ENCODE results near the gene RMDN2. TPM values are rescaled to one million over a fixed set of nuclear protein-coding genes. Genes with fewer than 3 reads are reported as not detected.
A peak's percentile ranks its signal among the peaks of the same experiment; 100 is the strongest.
"Not testable (repeated sequence)": the region's sequence is repeated elsewhere in the genome, so short reads cannot be mapped to it uniquely, and the experiment has no call there.

The RMDN2 gene
- total and polyA plus RNA-seq, 9 of the 15 experiments (the other 6 are each of a cell fraction or from before 2014, with no cell fraction given) = 1.5 to 4.3 (median 2.3) TPM

DNA sequence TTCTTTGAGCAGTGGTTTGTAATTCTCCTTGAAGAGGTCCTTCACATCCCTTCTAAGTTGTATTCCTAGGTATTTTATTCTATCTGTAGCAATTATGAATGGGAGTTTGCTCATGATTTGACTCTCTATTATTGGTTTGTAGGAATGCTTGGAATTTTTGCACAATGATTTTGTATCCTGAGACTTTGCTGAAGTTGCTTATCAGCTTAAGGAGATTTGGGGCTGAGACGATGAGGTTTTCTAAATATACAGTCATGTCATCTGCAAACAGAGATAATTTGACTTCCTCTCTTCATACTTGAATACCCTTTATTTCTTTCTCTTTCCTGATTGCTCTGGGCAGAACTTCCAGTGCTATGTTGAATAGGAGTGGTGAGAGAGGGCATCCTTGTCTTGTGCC, 12.5 kb downstream of the RMDN2 start:
- H3K27ac ChIP-seq (ENCODE audit: extremely low read depth, low read depth, low read length); H4K20me1 ChIP-seq (replicated peaks; ENCODE audit: control insufficient read depth, insufficient read depth, low read length); BruUV-seq (replicated peaks); H3K4me3 ChIP-seq; H3K9me1 ChIP-seq (ENCODE audit: control insufficient read depth, insufficient read depth, low read length); H3K27me3 ChIP-seq (ENCODE audit: control insufficient read depth in 2 of 2, insufficient read depth in 2 of 2, low read length in 2 of 2); H2AFZ ChIP-seq (ENCODE audit: low read depth, low read length); H3K4me2 ChIP-seq (ENCODE audit: insufficient read depth, low read length); H3K9me3 ChIP-seq (replicated peaks; ENCODE audit: control insufficient read depth, insufficient read depth, low read depth, low read length); H3K4me1 ChIP-seq (replicated peaks in 1 of 2; ENCODE audit: control insufficient read depth in 2 of 2, insufficient read depth in 2 of 2, low read length in 2 of 2); H3K79me2 ChIP-seq (ENCODE audit: control insufficient read depth, insufficient read depth, low read length); in situ Hi-C loops (cut with MboI); H3K9ac ChIP-seq (ENCODE audit: insufficient read depth in 1 of 2, low read depth in 2 of 2, low read length in 2 of 2); DNase-seq (ENCODE audit: extremely low read depth in 1 of 4, low spot score in 3 of 4); FAIRE-seq; H3K36me3 ChIP-seq (ENCODE audit: control insufficient read depth, insufficient read depth, low read length); ATAC-seq; intact Hi-C loops (cut with micrococcal nuclease); CTCF ChIA-PET (ENCODE audit: low intra/inter-chr PET ratio): not testable (repeated sequence)
- POLR2A ChIA-PET = interaction anchor here (0.6 kb wide), 1 partner anchor 1013 kb away, joined by 3 read pairs; no protein-coding TSS in a partner anchor
- WGBS (ENCODE audit: insufficient coverage, low coverage, missing lambda C conversion rate) = 0% methylated on average over 1 of the region's 1 CpG
- TF ChIP-seq MEIS2 (IDR thresholded peaks at IDR 0.05; ENCODE audit: partially characterized antibody) = peak; percentile 39
- TF ChIP-seq CBFA2T3 (IDR thresholded peaks at IDR 0.05) = peak; percentile 38; the same call in 1 of the 2 replicates
- 0 out of 2 replicates have a peak, but pooled peaks have one; percentile 9 for TF ChIP-seq CBFA2T2 (conservative IDR thresholded peaks at IDR 0.05)
- peak; percentile 68 for TF ChIP-seq ARID1B (IDR thresholded peaks at IDR 0.05)
- peak; percentile 46; the same call in 1 of the 2 replicates for TF ChIP-seq TAL1 (IDR thresholded peaks at IDR 0.05)
- 0 out of 2 replicates have a peak, but pooled peaks have one; percentile 28 for TF ChIP-seq FOSL1 (tag; conservative IDR thresholded peaks at IDR 0.05)
- TF ChIP-seq SMARCE1 (IDR thresholded peaks at IDR 0.05) = peak; percentile 34; the same call in 1 of the 2 replicates
- TF ChIP-seq TCF3 (CRISPR knock-in tag; IDR thresholded peaks at IDR 0.05) = peak; percentile 64
- TF ChIP-seq TEAD1 (CRISPR knock-in tag; IDR thresholded peaks at IDR 0.05) = peak in 1 of 2 experiments; percentile 76; a peak in 1 of 4 replicates

DNA sequence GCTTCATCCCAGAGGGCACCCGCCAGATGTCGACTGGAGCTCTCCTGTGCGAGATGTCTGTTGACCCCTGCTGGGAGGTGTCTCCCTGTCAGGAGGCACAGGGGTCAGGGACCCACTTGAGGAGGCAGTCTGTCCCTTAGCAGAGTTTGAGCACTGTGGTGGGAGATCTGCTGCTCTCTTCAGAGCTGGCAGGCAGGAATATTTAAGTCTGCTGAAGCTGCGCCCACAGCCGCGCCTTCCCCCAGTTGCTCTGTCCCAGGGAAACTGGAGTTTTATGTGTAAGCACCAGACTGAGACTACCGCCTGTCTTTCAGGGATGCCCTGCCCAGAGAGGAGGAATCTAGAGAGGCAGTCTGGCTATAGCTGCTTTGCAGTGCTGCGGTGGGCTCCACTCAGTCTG, 16.2 kb downstream of the RMDN2 start:
- H3K4me3 ChIP-seq; H2AFZ ChIP-seq (ENCODE audit: low read depth, low read length); H3K36me3 ChIP-seq (ENCODE audit: control insufficient read depth, insufficient read depth, low read length); POLR2A ChIA-PET; H3K27ac ChIP-seq (ENCODE audit: extremely low read depth, low read depth, low read length); FAIRE-seq; BruUV-seq (replicated peaks); in situ Hi-C loops (cut with MboI); H3K4me1 ChIP-seq (replicated peaks in 1 of 2; ENCODE audit: control insufficient read depth in 2 of 2, insufficient read depth in 2 of 2, low read length in 2 of 2); H3K9ac ChIP-seq (ENCODE audit: insufficient read depth in 1 of 2, low read depth in 2 of 2, low read length in 2 of 2); intact Hi-C loops (cut with micrococcal nuclease); ATAC-seq; H3K9me3 ChIP-seq (replicated peaks; ENCODE audit: control insufficient read depth, insufficient read depth, low read depth, low read length); DNase-seq (ENCODE audit: extremely low read depth in 1 of 4, low spot score in 3 of 4); H3K4me2 ChIP-seq (ENCODE audit: insufficient read depth, low read length); H4K20me1 ChIP-seq (replicated peaks; ENCODE audit: control insufficient read depth, insufficient read depth, low read length); H3K9me1 ChIP-seq (ENCODE audit: control insufficient read depth, insufficient read depth, low read length); H3K79me2 ChIP-seq (ENCODE audit: control insufficient read depth, insufficient read depth, low read length); H3K27me3 ChIP-seq (ENCODE audit: control insufficient read depth in 2 of 2, insufficient read depth in 2 of 2, low read length in 2 of 2); CTCF ChIA-PET (ENCODE audit: low intra/inter-chr PET ratio): not testable (repeated sequence)
- WGBS (ENCODE audit: insufficient coverage, low coverage, missing lambda C conversion rate) = 18% methylated on average over 8 of the region's 8 CpGs

Data from K562 (cell line).